C4-2B (cell line): ENCODE data around the gene PML.

Experiments used
- H3K27ac ChIP-seq: fragments of 450-650 bp; 2 replicates; pipeline ENCODE4 v1.5.1; 2017
- CTCF ChIP-seq: fragments of 450-650 bp; conservative IDR thresholded peaks from 2 replicates; pipeline ENCODE4 v1.5.1; 2017; ENCODE audit warnings: mild to moderate bottlenecking
- ZFX ChIP-seq: fragments of 450-650 bp; IDR thresholded peaks from 2 replicates; pipeline ENCODE4 v1.6.1; 2017

Gene PML

GRCh38 chr15:73948982-73949381 lies 45.5 kb upstream of the PML start:
- no peak overlapping the region for H3K27ac ChIP-seq
- TF ChIP-seq CTCF, result no peak
- no peak for TF ChIP-seq ZFX

DNA sequence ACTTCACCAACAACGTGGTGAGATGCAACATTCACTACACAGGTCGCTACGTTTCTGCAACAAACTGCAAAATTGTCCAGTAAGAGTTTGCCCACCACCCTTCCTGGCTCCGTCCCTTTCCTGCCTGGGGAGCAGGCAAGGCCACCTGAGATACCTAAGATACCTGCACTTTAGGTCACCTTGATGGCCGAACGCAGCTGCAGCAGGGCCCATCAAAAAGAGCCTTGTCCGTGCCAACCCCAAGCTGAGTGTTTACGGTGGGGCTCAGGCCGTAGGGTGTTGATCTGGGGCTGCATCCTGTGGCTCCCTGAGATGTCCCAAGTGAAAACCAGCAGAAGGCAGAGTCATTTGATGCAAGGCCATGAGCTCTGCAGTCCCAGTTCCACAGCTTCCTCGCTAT lies 45.0 kb upstream of the PML start:
- no peak for TF ChIP-seq ZFX
- TF ChIP-seq CTCF, result no peak
- no peak overlapping the region for H3K27ac ChIP-seq

DNA sequence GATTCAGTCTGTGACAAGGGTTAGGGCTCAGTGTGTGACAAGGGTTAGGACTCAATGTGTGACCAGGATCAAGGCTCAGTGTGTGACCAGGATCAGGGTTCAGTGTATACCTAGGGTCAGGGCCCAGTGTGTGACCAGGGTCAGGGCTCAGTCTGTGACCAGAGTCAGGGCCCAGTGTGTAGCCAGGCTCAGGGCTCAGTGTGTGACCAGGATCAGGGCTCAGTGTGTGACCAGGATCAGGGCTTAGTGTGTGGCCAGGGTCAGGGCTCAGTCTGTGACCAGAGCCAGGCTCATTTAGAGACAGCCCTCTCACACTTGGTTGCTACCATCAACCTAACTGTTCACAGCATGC lies 44.1 kb upstream of the PML start:
- no peak overlapping the region for H3K27ac ChIP-seq
- TF ChIP-seq ZFX, result no peak
- TF ChIP-seq CTCF, result no peak

DNA sequence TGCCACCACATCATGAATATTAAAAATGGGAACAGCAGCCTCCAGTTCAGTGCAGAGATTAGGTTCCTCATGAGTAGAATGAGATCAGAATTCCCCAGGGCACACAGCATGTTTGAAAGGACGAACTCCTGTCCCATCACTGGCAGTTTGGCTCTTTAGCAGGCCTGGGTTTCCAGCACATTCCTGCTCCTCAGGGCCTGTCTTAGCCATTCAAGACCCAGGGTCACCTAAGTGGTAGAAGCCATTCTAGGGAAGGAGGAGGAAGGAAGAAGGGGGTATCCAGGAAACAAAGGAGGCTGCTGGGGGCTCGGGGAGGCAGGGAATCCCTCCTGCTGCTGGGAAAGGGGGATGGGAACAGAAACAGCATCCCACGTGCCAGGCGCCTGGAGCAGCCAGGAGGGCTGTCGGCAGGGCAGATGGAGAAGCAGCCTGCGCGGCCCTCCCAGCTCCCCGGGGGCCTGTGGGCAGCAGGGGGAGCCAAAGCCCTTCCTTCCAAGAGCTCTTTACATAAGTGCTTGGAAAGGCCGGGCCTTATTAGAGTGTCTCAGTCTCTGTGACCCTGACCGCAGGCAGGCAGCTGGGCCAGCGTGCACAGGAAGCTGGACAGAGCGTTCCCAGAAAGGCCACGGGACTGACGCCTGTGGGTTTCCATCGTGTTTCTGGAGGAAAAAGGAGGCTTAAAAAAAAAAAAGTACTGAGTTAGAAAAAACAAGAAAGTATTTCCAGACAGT lies 43.5 kb upstream of the PML start:
- TF ChIP-seq ZFX (no peak), CTCF (no peak; the same call in 1 of the 2 replicates)
- H3K27ac ChIP-seq, result no peak overlapping the region

GRCh38 chr15:73951601-73952000 lies 42.9 kb upstream of the PML start:
- TF ChIP-seq CTCF, result no peak
- TF ChIP-seq ZFX, result no peak
- H3K27ac ChIP-seq, result no peak overlapping the region

- TF ChIP-seq ZFX (no peak), CTCF (no peak)
These were observed 42.2 kb upstream of the PML start for GRCh38 chr15:73952171-73952912.

DNA sequence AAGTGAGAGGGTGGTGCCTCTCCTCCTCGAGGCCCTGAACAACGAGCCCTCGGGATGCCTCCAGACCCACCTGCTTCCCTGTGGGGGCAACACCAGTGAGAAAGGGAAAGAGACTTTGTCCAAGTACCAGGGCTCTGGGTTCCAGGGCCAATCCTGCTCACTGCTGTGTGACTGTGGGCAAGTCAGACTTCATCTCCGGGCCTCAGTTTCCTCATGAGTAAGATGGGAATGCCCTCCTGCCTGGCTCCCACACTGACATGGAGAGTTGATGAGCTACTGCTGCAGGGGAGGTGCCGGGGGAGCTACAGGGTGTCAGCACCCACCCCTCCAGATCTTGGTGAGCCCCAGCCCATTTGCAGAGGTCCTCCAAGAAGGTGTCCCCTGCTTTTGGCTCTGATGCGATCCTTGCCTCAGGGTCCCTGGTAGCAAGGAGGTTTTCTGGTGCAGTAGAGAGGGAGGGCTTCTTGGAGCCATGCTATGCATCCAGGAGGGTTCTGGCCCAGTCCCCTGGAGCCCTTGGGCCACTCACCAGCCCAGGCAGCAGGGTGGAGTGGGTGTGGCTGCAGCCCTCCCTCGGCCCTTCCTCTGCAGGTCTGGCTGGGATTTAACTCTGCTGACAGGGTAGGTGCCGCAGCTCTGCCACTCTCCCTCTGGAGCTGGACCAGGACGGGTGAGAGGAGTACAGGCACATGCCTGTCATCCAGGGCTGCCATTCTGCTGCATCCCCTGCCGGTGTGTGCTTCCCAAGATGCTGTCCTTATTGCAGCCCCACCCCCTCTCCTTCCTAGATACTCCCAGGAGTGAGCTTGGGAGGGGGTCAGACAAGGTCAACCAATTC lies 41.4 kb upstream of the PML start:
- TF ChIP-seq ZFX (no peak), CTCF (no peak)
- no peak overlapping the region for H3K27ac ChIP-seq

More at GRCh38 chr15:73952171-73952912, 42.2 kb upstream of the PML start:
- no peak overlapping the region for H3K27ac ChIP-seq
